HEK293T (cell line): ENCODE measurements around the gene TSPAN14.

ENCODE experiments used
- ARNT ChIP-seq: fragments of 450-650 bp; IDR thresholded peaks from 2 replicates; pipeline ENCODE4 v1.6.1; 2017; ENCODE audit warnings: mild to moderate bottlenecking
- BHLHE40 ChIP-seq: fragments of 450-650 bp; IDR thresholded peaks from 2 replicates; pipeline ENCODE4 v1.6.1; 2016; ENCODE audit warnings: mild to moderate bottlenecking, moderate library complexity, borderline replicate concordance
- ELF4 ChIP-seq: fragments of 450-650 bp; IDR thresholded peaks from 2 replicates; pipeline ENCODE4 v1.6.1; 2017; ENCODE audit warnings: antibody characterized with exemption
- FOXK2 ChIP-seq: fragments of 450-650 bp; IDR thresholded peaks from 2 replicates; pipeline ENCODE4 v1.6.1; 2016; ENCODE audit warnings: mild to moderate bottlenecking
- FOXM1 ChIP-seq: fragments of 450-650 bp; IDR thresholded peaks from 2 replicates; pipeline ENCODE4 v1.6.1; 2017; ENCODE audit warnings: mild to moderate bottlenecking, borderline replicate concordance
- L3MBTL2 ChIP-seq: fragments of 450-650 bp; conservative IDR thresholded peaks from 2 replicates; pipeline ENCODE4 v1.6.1; 2016; ENCODE audit warnings: mild to moderate bottlenecking
- NFRKB ChIP-seq: fragments of 450-650 bp; IDR thresholded peaks from 2 replicates; pipeline ENCODE4 v1.6.1; 2016; ENCODE audit warnings: mild to moderate bottlenecking, moderate library complexity
- PKNOX1 ChIP-seq: fragments of 450-650 bp; IDR thresholded peaks from 2 replicates; pipeline ENCODE4 v1.6.1; 2016
- SP1 ChIP-seq: fragments of 450-650 bp; IDR thresholded peaks from 2 replicates; pipeline ENCODE4 v1.6.1; 2017
- SUZ12 ChIP-seq: fragments of 450-650 bp; IDR thresholded peaks from 2 replicates; pipeline ENCODE4 v1.6.1; 2016; ENCODE audit warnings: mild to moderate bottlenecking
- TARDBP ChIP-seq: fragments of 450-650 bp; IDR thresholded peaks from 2 replicates; pipeline ENCODE4 v1.6.1; 2016

- no peak for TF ChIP-seq TARDBP
- no peak for TF ChIP-seq BHLHE40
- no peak for TF ChIP-seq SUZ12
- TF ChIP-seq ARNT, result no peak
- TF ChIP-seq SP1, result no peak
- TF ChIP-seq NFRKB, result no peak
- TF ChIP-seq L3MBTL2, result no peak
- no peak for TF ChIP-seq ELF4
- TF ChIP-seq FOXK2, result no peak
- TF ChIP-seq FOXM1, result no peak
- TF ChIP-seq PKNOX1, result no peak
Observed at GRCh38 chr10:80532571-80532970, 78.5 kb downstream of the TSPAN14 start.
